Measurements from ENCODE around the gene KCNQ2.
A peak's percentile ranks its signal among the peaks of the same experiment; 100 is the strongest.

Gene KCNQ2

GRCh38 chr20:63416631-63417030 is 55.8 kb downstream of the KCNQ2 start:
- Mint-ChIP-seq H3K4me1 (peaks cover 18% of the 10 kb centered on the region), H3K9me3 (no peaks in the 10 kb centered on the region), H3K4me3 (peak overlapping the region in 1 of 3 experiments; percentile 28), H3K36me3 (ENCODE audit: low read depth) (no peaks in the 10 kb centered on the region), H3K27me3 (ENCODE audit: low read depth) (peaks cover 16% of the 10 kb centered on the region), H3K27ac (no peak overlapping the region)
- TF ChIP-seq CTCF (IDR thresholded peaks at IDR 0.05; ENCODE audit: unreplicated experiment in 3 of 3) = no peak

- Mint-ChIP-seq H3K36me3 (ENCODE audit: low read depth) (no peaks in the 10 kb centered on the region), H3K4me1 (peaks cover 20% of the 10 kb centered on the region), H3K4me3 (no peak overlapping the region), H3K9me3 (no peaks in the 10 kb centered on the region), H3K27ac (no peak overlapping the region), H3K27me3 (ENCODE audit: low read depth) (peaks cover 16% of the 10 kb centered on the region)
- no peak for TF ChIP-seq CTCF (IDR thresholded peaks at IDR 0.05; ENCODE audit: unreplicated experiment in 3 of 3)
These were observed 56.6 kb downstream of the KCNQ2 start for GRCh38 chr20:63415647-63416391.

GRCh38 chr20:63414720-63415430 is 57.6 kb downstream of the KCNQ2 start:
- Mint-ChIP-seq H3K27ac (no peak overlapping the region), H3K36me3 (ENCODE audit: low read depth) (no peaks in the 10 kb centered on the region), H3K4me1 (peaks cover 20% of the 10 kb centered on the region), H3K4me3 (no peak overlapping the region), H3K27me3 (ENCODE audit: low read depth) (peaks cover 12% of the 10 kb centered on the region), H3K9me3 (no peaks in the 10 kb centered on the region)
- TF ChIP-seq CTCF (IDR thresholded peaks at IDR 0.05; ENCODE audit: unreplicated experiment in 3 of 3) = no peak

DNA sequence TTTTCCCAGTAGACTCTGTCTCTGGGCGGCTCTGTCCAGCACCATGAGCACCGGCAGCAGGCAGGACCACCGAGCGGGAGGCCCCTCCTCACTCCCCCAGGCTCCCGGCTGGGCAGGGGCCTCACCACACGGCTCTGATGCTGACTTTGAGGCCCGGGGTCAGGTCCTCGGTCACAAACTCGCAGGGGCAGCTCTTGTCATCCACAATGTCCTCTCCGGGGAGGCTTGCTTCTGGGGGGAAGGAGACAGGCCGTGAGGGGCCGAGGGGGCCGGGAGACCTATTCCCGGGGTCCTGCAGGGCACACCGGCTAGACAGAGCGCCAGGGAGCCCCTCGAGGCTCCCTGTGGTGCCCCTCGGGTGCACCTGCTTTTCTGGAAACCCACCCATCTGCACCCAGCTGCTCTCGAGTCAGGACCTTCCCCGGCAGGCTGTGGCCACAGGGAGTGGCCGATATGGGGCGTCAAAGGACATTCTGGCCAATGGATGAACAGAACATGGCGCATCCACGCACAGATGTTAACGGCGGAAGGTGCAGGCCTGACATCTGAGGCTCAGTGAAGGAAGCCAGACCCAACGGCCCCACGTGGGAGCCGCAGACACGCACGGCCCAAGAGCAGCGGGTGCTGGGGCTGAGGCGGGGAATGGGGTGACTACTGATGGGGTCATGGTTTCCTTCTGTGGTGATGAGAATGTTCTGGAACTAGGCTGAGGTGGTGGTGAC is 58.3 kb downstream of the KCNQ2 start:
- peaks cover 12% of the 10 kb centered on the region for H3K27me3 Mint-ChIP-seq (ENCODE audit: low read depth)
- peaks cover 20% of the 10 kb centered on the region for H3K4me1 Mint-ChIP-seq
- H3K36me3 Mint-ChIP-seq (ENCODE audit: low read depth) = no peaks in the 10 kb centered on the region
- no peaks in the 10 kb centered on the region for H3K9me3 Mint-ChIP-seq
- TF ChIP-seq CTCF (IDR thresholded peaks at IDR 0.05; ENCODE audit: unreplicated experiment in 3 of 3) = no peak
- no peak overlapping the region for H3K27ac Mint-ChIP-seq
- H3K4me3 Mint-ChIP-seq = no peak overlapping the region

- peaks cover 8% of the 10 kb centered on the region for H3K27me3 Mint-ChIP-seq (ENCODE audit: low read depth)
- no peaks in the 10 kb centered on the region for H3K36me3 Mint-ChIP-seq (ENCODE audit: low read depth)
These were observed 59.1 kb downstream of the KCNQ2 start for GRCh38 chr20:63413323-63413722.

More at GRCh38 chr20:63413323-63413722, 59.1 kb downstream of the KCNQ2 start:
- H3K4me3 Mint-ChIP-seq = no peak overlapping the region
- no peak for TF ChIP-seq CTCF (IDR thresholded peaks at IDR 0.05; ENCODE audit: unreplicated experiment in 3 of 3)
- H3K9me3 Mint-ChIP-seq = no peaks in the 10 kb centered on the region
- peaks cover 20% of the 10 kb centered on the region for H3K4me1 Mint-ChIP-seq
- H3K27ac Mint-ChIP-seq = peak overlapping the region in 1 of 3 experiments; percentile 71

Data from nephron (organoid).